Measurements from ENCODE around the gene PSMD12.

PSMD12 gene

GRCh38 chr17:67297454-67297960, 68.9 kb downstream of the PSMD12 start:
- DNase-seq: no peak

GRCh38 chr17:67294451-67295199, 71.8 kb downstream of the PSMD12 start:
- no peak for DNase-seq

GRCh38 chr17:67293251-67294203, 72.8 kb downstream of the PSMD12 start:
- DNase-seq: peak in 1 of 2 experiments; percentile 6

GRCh38 chr17:67290711-67291291, 75.6 kb downstream of the PSMD12 start:
- DNase-seq: no peak

GRCh38 chr17:67290244-67290643, 76.1 kb downstream of the PSMD12 start:
- no peak for DNase-seq

GRCh38 chr17:67289181-67289876, 77.0 kb downstream of the PSMD12 start:
- DNase-seq: no peak

Measured in SW 1271 (cell line).